ENCODE measurements around the gene ADGRB3.
"Not testable (repeated sequence)": the region's sequence is repeated elsewhere in the genome, so short reads cannot be mapped to it uniquely, and the experiment has no call there.

Gene ADGRB3

GRCh38 chr6:69427882-69428281 lies 792.8 kb downstream of the ADGRB3 start:
- Histone ChIP-seq H3K79me2 (ENCODE audit: insufficient read depth, low read length) (no peaks in the 10 kb centered on the region), H2AFZ (ENCODE audit: low read length) (no peak overlapping the region), H3K4me3 (ENCODE audit: low read depth, low read length, poor library complexity, severe bottlenecking) (no peak overlapping the region), H3K9me3 (ENCODE audit: low read length) (no peaks in the 10 kb centered on the region), H3K4me1 (ENCODE audit: insufficient read depth, low read length, severe bottlenecking) (no peaks in the 10 kb centered on the region), H3K9me2 (ENCODE audit: low read depth, low read length) (no peaks in the 10 kb centered on the region), H3K9ac (ENCODE audit: low read length) (no peak overlapping the region), H3F3A (ENCODE audit: insufficient read depth, low read length) (no peaks in the 10 kb centered on the region), H3K4me2 (ENCODE audit: low read length) (no peak overlapping the region), H3K27me3 (ENCODE audit: insufficient read depth, low read length) (no peaks in the 10 kb centered on the region), H4K20me1 (ENCODE audit: insufficient read depth, low read length) (no peaks in the 10 kb centered on the region), H3K27ac (ENCODE audit: low read depth, low read length, poor library complexity, severe bottlenecking) (no peak overlapping the region), H3K36me3 (ENCODE audit: insufficient read depth, low read length) (no peaks in the 10 kb centered on the region)
- no peak for TF ChIP-seq CTCF (IDR thresholded peaks at IDR 0.05; ENCODE audit: low read length)
- TF ChIP-seq EZH2 (IDR thresholded peaks at IDR 0.05; ENCODE audit: borderline replicate concordance, low read length), result no peak

GRCh38 chr6:69432168-69432567 lies 797.1 kb downstream of the ADGRB3 start:
- H4K20me1 ChIP-seq (ENCODE audit: insufficient read depth, low read length); H3K9me3 ChIP-seq (ENCODE audit: low read length); H3F3A ChIP-seq (ENCODE audit: insufficient read depth, low read length); H3K27ac ChIP-seq (ENCODE audit: low read depth, low read length, poor library complexity, severe bottlenecking); H3K4me1 ChIP-seq (ENCODE audit: insufficient read depth, low read length, severe bottlenecking); H3K27me3 ChIP-seq (ENCODE audit: insufficient read depth, low read length); H2AFZ ChIP-seq (ENCODE audit: low read length); H3K4me3 ChIP-seq (ENCODE audit: low read depth, low read length, poor library complexity, severe bottlenecking); H3K36me3 ChIP-seq (ENCODE audit: insufficient read depth, low read length); H3K9ac ChIP-seq (ENCODE audit: low read length); H3K79me2 ChIP-seq (ENCODE audit: insufficient read depth, low read length); H3K9me2 ChIP-seq (ENCODE audit: low read depth, low read length); H3K4me2 ChIP-seq (ENCODE audit: low read length): not testable (repeated sequence)

GRCh38 chr6:69433116-69433515 lies 798.0 kb downstream of the ADGRB3 start:
- H4K20me1 ChIP-seq (ENCODE audit: insufficient read depth, low read length); H3K27ac ChIP-seq (ENCODE audit: low read depth, low read length, poor library complexity, severe bottlenecking); H3K36me3 ChIP-seq (ENCODE audit: insufficient read depth, low read length); H3K79me2 ChIP-seq (ENCODE audit: insufficient read depth, low read length); H2AFZ ChIP-seq (ENCODE audit: low read length); H3K9me3 ChIP-seq (ENCODE audit: low read length); H3K4me1 ChIP-seq (ENCODE audit: insufficient read depth, low read length, severe bottlenecking); H3K27me3 ChIP-seq (ENCODE audit: insufficient read depth, low read length); H3K4me2 ChIP-seq (ENCODE audit: low read length); H3F3A ChIP-seq (ENCODE audit: insufficient read depth, low read length); H3K4me3 ChIP-seq (ENCODE audit: low read depth, low read length, poor library complexity, severe bottlenecking); H3K9me2 ChIP-seq (ENCODE audit: low read depth, low read length); H3K9ac ChIP-seq (ENCODE audit: low read length): not testable (repeated sequence)

GRCh38 chr6:69438113-69438512 lies 803.0 kb downstream of the ADGRB3 start:
- no peaks in the 10 kb centered on the region for H3K36me3 ChIP-seq (ENCODE audit: insufficient read depth, low read length)
- no peaks in the 10 kb centered on the region for H3K4me1 ChIP-seq (ENCODE audit: insufficient read depth, low read length, severe bottlenecking)
- H3K9me2 ChIP-seq (ENCODE audit: low read depth, low read length), result no peaks in the 10 kb centered on the region
- TF ChIP-seq EZH2 (IDR thresholded peaks at IDR 0.05; ENCODE audit: borderline replicate concordance, low read length) (no peak), CTCF (IDR thresholded peaks at IDR 0.05; ENCODE audit: low read length) (no peak)
- no peaks in the 10 kb centered on the region for H3F3A ChIP-seq (ENCODE audit: insufficient read depth, low read length)
- H4K20me1 ChIP-seq (ENCODE audit: insufficient read depth, low read length), result no peaks in the 10 kb centered on the region
- no peak overlapping the region for H3K9ac ChIP-seq (ENCODE audit: low read length)
- H2AFZ ChIP-seq (ENCODE audit: low read length), result no peak overlapping the region
- H3K27ac ChIP-seq (ENCODE audit: low read depth, low read length, poor library complexity, severe bottlenecking), result no peak overlapping the region
- H3K27me3 ChIP-seq (ENCODE audit: insufficient read depth, low read length), result no peaks in the 10 kb centered on the region
- no peak overlapping the region for H3K4me3 ChIP-seq (ENCODE audit: low read depth, low read length, poor library complexity, severe bottlenecking)
- no peak overlapping the region for H3K4me2 ChIP-seq (ENCODE audit: low read length)
- no peaks in the 10 kb centered on the region for H3K79me2 ChIP-seq (ENCODE audit: insufficient read depth, low read length)
- H3K9me3 ChIP-seq (ENCODE audit: low read length), result no peaks in the 10 kb centered on the region
